ENCODE results near the gene MRPS35. TPM values are rescaled to one million over a fixed set of nuclear protein-coding genes. Genes with fewer than 3 reads are reported as not detected.

Gene MRPS35
- total and polyA plus RNA-seq, 2 experiments from 2014 or later, result 58.1 to 58.7 TPM

DNA sequence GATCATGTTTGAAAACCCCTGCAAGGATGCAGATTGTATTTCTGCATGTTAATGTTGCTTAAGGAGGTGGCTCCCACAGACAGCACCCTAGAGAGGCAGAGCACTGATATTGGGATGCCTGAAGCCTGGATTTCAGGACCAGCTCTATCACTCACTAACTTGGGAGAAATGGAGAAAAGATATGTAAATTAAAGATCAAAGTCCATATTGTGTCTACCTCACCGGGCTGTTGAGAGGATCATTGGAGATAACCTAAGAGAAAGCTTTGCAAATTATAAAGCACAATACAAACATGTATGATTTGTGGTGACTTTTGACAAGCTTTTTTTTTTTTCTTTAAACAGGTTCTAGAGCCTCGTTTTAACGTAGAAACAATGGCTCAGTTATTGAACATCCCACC is 22.0 kb upstream of the MRPS35 start:
- Histone ChIP-seq H3K4me1 (ENCODE audit: insufficient read depth) (no peaks in the 10 kb centered on the region), H4K20me1 (replicated peaks; ENCODE audit: insufficient read depth) (no peaks in the 10 kb centered on the region), H3K4me2 (no peak overlapping the region), H3K36me3 (ENCODE audit: insufficient read depth) (peaks cover 25% of the 10 kb centered on the region), H3K79me2 (replicated peaks; ENCODE audit: insufficient read depth) (no peaks in the 10 kb centered on the region), H3F3A (replicated peaks; ENCODE audit: low read depth) (no peaks in the 10 kb centered on the region), H3K27ac (ENCODE audit: low read depth) (no peak overlapping the region), H2AFZ (no peak overlapping the region), H3K4me3 (no peak overlapping the region), H3K9me2 (ENCODE audit: insufficient read depth) (no peaks in the 10 kb centered on the region), H3K27me3 (ENCODE audit: insufficient read depth) (no peaks in the 10 kb centered on the region)
- no peaks in the 10 kb centered on the region for H3K4me1 Mint-ChIP-seq
- peaks cover 20% of the 10 kb centered on the region for H3K36me3 Mint-ChIP-seq (ENCODE audit: low read depth)
- ATAC-seq (no peak), DNase-seq (ENCODE audit: low spot score) (no peak)
- H3K9me3 Mint-ChIP-seq, result no peaks in the 10 kb centered on the region
- TF ChIP-seq, protein P1, sequence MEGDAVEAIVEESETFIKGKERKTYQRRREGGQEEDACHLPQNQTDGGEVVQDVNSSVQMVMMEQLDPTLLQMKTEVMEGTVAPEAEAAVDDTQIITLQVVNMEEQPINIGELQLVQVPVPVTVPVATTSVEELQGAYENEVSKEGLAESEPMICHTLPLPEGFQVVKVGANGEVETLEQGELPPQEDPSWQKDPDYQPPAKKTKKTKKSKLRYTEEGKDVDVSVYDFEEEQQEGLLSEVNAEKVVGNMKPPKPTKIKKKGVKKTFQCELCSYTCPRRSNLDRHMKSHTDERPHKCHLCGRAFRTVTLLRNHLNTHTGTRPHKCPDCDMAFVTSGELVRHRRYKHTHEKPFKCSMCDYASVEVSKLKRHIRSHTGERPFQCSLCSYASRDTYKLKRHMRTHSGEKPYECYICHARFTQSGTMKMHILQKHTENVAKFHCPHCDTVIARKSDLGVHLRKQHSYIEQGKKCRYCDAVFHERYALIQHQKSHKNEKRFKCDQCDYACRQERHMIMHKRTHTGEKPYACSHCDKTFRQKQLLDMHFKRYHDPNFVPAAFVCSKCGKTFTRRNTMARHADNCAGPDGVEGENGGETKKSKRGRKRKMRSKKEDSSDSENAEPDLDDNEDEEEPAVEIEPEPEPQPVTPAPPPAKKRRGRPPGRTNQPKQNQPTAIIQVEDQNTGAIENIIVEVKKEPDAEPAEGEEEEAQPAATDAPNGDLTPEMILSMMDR (conservative IDR thresholded peaks at IDR 0.05; ENCODE audit: low read depth in 2 of 2), result no peak
- TF ChIP-seq, protein P2, sequence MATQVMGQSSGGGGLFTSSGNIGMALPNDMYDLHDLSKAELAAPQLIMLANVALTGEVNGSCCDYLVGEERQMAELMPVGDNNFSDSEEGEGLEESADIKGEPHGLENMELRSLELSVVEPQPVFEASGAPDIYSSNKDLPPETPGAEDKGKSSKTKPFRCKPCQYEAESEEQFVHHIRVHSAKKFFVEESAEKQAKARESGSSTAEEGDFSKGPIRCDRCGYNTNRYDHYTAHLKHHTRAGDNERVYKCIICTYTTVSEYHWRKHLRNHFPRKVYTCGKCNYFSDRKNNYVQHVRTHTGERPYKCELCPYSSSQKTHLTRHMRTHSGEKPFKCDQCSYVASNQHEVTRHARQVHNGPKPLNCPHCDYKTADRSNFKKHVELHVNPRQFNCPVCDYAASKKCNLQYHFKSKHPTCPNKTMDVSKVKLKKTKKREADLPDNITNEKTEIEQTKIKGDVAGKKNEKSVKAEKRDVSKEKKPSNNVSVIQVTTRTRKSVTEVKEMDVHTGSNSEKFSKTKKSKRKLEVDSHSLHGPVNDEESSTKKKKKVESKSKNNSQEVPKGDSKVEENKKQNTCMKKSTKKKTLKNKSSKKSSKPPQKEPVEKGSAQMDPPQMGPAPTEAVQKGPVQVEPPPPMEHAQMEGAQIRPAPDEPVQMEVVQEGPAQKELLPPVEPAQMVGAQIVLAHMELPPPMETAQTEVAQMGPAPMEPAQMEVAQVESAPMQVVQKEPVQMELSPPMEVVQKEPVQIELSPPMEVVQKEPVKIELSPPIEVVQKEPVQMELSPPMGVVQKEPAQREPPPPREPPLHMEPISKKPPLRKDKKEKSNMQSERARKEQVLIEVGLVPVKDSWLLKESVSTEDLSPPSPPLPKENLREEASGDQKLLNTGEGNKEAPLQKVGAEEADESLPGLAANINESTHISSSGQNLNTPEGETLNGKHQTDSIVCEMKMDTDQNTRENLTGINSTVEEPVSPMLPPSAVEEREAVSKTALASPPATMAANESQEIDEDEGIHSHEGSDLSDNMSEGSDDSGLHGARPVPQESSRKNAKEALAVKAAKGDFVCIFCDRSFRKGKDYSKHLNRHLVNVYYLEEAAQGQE (IDR thresholded peaks at IDR 0.05; ENCODE audit: unreplicated experiment), result no peak
- TF ChIP-seq, protein P3, sequence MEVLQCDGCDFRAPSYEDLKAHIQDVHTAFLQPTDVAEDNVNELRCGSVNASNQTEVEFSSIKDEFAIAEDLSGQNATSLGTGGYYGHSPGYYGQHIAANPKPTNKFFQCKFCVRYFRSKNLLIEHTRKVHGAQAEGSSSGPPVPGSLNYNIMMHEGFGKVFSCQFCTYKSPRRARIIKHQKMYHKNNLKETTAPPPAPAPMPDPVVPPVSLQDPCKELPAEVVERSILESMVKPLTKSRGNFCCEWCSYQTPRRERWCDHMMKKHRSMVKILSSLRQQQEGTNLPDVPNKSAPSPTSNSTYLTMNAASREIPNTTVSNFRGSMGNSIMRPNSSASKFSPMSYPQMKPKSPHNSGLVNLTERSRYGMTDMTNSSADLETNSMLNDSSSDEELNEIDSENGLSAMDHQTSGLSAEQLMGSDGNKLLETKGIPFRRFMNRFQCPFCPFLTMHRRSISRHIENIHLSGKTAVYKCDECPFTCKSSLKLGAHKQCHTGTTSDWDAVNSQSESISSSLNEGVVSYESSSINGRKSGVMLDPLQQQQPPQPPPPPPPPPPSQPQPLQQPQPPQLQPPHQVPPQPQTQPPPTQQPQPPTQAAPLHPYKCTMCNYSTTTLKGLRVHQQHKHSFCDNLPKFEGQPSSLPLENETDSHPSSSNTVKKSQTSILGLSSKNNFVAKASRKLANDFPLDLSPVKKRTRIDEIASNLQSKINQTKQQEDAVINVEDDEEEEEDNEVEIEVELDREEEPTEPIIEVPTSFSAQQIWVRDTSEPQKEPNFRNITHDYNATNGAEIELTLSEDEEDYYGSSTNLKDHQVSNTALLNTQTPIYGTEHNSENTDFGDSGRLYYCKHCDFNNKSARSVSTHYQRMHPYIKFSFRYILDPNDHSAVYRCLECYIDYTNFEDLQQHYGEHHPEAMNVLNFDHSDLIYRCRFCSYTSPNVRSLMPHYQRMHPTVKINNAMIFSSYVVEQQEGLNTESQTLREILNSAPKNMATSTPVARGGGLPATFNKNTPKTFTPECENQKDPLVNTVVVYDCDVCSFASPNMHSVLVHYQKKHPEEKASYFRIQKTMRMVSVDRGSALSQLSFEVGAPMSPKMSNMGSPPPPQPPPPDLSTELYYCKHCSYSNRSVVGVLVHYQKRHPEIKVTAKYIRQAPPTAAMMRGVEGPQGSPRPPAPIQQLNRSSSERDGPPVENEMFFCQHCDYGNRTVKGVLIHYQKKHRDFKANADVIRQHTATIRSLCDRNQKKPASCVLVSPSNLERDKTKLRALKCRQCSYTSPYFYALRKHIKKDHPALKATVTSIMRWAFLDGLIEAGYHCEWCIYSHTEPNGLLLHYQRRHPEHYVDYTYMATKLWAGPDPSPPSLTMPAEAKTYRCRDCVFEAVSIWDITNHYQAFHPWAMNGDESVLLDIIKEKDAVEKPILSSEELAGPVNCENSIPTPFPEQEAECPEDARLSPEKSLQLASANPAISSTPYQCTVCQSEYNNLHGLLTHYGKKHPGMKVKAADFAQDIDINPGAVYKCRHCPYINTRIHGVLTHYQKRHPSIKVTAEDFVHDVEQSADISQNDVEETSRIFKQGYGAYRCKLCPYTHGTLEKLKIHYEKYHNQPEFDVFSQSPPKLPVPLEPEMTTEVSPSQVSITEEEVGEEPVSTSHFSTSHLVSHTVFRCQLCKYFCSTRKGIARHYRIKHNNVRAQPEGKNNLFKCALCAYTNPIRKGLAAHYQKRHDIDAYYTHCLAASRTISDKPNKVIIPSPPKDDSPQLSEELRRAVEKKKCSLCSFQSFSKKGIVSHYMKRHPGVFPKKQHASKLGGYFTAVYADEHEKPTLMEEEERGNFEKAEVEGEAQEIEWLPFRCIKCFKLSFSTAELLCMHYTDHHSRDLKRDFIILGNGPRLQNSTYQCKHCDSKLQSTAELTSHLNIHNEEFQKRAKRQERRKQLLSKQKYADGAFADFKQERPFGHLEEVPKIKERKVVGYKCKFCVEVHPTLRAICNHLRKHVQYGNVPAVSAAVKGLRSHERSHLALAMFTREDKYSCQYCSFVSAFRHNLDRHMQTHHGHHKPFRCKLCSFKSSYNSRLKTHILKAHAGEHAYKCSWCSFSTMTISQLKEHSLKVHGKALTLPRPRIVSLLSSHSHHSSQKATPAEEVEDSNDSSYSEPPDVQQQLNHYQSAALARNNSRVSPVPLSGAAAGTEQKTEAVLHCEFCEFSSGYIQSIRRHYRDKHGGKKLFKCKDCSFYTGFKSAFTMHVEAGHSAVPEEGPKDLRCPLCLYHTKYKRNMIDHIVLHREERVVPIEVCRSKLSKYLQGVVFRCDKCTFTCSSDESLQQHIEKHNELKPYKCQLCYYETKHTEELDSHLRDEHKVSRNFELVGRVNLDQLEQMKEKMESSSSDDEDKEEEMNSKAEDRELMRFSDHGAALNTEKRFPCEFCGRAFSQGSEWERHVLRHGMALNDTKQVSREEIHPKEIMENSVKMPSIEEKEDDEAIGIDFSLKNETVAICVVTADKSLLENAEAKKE (CRISPR knock-in tag; IDR thresholded peaks at IDR 0.05), result no peak
- TF ChIP-seq ZNF114 (CRISPR knock-in tag; IDR thresholded peaks at IDR 0.05) (no peak), EZH2phosphoT487 (IDR thresholded peaks at IDR 0.05; ENCODE audit: unreplicated experiment) (no peak), NANOG (IDR thresholded peaks at IDR 0.05; ENCODE audit: borderline replicate concordance) (no peak), POLR2AphosphoS5 (IDR thresholded peaks at IDR 0.05; ENCODE audit: low read depth) (no peak)
- TF ChIP-seq, protein P4, sequence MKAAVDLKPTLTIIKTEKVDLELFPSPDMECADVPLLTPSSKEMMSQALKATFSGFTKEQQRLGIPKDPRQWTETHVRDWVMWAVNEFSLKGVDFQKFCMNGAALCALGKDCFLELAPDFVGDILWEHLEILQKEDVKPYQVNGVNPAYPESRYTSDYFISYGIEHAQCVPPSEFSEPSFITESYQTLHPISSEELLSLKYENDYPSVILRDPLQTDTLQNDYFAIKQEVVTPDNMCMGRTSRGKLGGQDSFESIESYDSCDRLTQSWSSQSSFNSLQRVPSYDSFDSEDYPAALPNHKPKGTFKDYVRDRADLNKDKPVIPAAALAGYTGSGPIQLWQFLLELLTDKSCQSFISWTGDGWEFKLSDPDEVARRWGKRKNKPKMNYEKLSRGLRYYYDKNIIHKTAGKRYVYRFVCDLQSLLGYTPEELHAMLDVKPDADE (IDR thresholded peaks at IDR 0.05), result no peak
- H3K27ac Mint-ChIP-seq, result no peak overlapping the region
- H3K27me3 Mint-ChIP-seq (ENCODE audit: insufficient read depth, low read depth, poor library complexity), result no peaks in the 10 kb centered on the region
- H3K4me3 Mint-ChIP-seq, result no peak overlapping the region
